ENCODE data around the gene TMEM108.

- TF ChIP-seq, protein P1, sequence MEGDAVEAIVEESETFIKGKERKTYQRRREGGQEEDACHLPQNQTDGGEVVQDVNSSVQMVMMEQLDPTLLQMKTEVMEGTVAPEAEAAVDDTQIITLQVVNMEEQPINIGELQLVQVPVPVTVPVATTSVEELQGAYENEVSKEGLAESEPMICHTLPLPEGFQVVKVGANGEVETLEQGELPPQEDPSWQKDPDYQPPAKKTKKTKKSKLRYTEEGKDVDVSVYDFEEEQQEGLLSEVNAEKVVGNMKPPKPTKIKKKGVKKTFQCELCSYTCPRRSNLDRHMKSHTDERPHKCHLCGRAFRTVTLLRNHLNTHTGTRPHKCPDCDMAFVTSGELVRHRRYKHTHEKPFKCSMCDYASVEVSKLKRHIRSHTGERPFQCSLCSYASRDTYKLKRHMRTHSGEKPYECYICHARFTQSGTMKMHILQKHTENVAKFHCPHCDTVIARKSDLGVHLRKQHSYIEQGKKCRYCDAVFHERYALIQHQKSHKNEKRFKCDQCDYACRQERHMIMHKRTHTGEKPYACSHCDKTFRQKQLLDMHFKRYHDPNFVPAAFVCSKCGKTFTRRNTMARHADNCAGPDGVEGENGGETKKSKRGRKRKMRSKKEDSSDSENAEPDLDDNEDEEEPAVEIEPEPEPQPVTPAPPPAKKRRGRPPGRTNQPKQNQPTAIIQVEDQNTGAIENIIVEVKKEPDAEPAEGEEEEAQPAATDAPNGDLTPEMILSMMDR (IDR thresholded peaks at IDR 0.05) = no peak
- TF ChIP-seq POLR2A (IDR thresholded peaks at IDR 0.05) = no peak
- TF ChIP-seq POLR2AphosphoS5 (IDR thresholded peaks at IDR 0.05) = no peak
- TF ChIP-seq EP300 (IDR thresholded peaks at IDR 0.05) = no peak
Measured at GRCh38 chr3:133023362-133023761, 14.8 kb upstream of the TMEM108 start.

Measured in suprapubic skin (tissue), 4 donors.